HG02798 (cell line): ENCODE measurements around the gene ETS2.

Experiments
- ATAC-seq: cut with Tn5 transposase; IDR thresholded peaks from one replicate; pipeline ENCODE4 v1.9.1; 2021; ENCODE audit warnings: mild to moderate bottlenecking; ENCODE audit not compliant: unreplicated experiment, poor library complexity

ETS2 gene

DNA sequence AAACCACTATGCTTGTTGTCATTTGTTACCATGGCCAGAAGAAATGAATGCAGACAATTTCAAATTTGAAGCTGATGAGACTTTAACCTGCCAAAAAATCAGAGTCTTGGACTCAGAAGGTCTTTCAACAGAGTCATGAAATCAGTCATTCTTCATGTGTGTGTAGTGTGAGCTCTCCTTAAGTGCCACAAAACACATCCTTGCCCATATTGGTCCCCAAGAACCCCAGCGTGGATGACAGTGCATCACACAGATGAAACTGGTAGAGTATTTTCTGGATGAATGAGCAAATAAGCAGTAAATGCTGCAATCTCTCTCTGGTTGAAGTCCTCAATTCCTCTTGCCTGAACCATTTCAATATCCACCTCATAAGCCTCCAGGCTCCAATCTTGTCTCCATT lies 28.7 kb upstream of the ETS2 start:
- no peak for ATAC-seq

GRCh38 chr21:38777531-38777930 lies 28.2 kb upstream of the ETS2 start:
- ATAC-seq = no peak

DNA sequence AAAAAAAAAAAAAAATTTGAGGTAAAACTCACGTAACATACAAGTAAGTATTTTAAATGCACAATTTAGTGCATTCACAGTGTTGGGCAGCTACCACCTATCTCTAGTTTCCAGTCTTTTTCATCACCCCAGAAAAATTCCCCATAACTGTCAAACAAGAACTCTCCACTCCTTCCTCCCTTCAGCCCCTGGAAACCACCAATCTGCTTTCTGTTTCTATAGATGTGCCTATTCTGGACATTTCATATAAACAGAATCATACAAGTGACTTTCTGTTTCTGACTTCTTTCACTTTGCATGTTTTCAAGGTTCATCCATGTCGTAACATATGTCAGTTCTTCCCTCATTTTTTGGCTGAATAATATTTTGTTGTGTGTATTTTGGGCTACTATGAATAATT lies 24.9 kb upstream of the ETS2 start:
- peak; percentile 58 for ATAC-seq

GRCh38 chr21:38784458-38785266 lies 21.1 kb upstream of the ETS2 start:
- no peak for ATAC-seq

- no peak for ATAC-seq
Measured at GRCh38 chr21:38785483-38785882, 20.2 kb upstream of the ETS2 start.

DNA sequence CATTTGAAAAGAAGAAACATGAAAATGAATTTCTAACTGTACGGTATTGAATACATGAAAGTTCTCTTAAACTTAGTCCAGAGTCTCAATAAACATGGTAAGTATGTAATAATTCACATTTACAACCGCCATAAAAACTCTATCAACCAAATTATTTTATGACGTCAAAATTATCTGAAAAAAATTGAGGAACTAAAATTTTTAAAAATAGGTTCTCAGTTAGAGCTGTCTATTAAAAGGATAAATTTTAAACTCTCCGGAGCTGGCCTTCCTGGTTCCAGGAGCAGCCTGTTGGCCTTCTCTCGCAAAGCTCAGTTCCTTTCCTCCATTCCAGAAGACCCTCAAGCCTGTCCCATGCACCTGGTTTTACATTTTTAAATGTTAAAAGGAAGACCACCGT lies 18.7 kb upstream of the ETS2 start:
- no peak for ATAC-seq

GRCh38 chr21:38787461-38788274 lies 18.1 kb upstream of the ETS2 start:
- no peak for ATAC-seq

DNA sequence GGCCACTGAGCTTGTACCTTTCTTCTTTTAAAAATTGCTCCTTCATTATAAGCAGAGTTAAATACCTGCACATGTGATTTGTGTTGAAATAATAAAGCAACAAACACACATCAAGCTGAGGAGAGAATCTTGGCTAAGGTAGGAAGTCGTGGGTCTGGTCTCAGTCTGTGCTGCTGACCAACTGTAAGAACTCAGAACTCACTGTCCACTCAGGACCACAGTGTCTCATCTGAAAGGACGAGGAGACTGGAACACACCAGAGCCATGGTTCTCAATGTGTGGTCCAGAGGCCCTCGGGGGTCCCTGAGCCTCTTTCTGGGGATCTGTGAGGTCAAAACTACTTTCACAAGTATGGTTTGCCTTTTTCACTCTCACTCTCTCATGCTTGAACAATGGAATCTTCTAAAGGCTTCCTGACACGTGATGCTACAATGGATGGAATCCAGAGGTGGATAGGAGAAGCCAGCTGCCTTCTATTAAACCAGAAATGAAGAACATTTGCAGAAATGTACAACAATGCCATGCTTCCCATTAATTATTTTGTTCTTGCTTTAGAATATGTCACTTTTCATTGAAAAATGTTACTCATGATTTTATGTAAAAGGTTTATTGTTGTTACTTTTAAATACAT lies 17.3 kb upstream of the ETS2 start:
- no peak for ATAC-seq

DNA sequence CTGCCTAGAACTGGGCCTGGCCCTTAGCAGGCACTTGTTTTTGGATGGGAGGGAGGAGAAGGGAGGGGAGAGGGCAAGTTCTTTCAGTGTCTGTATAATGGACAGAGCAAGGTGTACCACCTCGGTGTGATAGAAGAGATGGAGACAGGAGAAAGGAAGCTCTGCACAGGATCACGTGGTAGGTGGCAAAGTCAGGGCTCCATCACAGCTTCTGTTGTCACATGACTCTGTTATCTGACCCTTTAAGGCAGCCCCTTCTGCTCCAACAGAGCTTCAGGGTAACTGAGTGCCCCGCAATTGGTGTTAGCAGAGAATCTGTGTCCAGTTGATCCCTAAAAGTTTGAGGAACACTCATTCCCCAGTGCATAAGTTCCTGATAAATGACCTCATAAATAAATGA lies 16.5 kb upstream of the ETS2 start:
- no peak for ATAC-seq

GRCh38 chr21:38790059-38790458 lies 15.7 kb upstream of the ETS2 start:
- ATAC-seq = no peak

DNA sequence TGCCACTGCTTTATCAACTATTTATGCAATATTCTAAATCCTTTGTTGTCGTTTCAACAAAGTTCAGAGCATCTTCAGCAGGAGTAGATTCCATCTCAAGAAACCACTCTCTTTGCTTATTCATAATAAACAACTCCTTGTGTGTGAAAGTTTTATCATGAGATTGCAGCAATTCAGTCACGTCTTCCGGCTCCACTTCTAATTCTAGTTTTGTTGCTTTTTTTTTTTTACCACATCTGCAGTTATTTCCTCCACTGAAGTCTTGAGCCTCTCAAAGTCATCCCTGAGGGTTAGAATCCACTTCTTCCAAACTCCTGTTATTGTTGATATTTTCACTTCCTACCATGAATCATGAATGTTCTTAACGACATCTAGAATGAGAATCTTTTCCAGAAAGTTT lies 14.8 kb upstream of the ETS2 start:
- no peak for ATAC-seq

DNA sequence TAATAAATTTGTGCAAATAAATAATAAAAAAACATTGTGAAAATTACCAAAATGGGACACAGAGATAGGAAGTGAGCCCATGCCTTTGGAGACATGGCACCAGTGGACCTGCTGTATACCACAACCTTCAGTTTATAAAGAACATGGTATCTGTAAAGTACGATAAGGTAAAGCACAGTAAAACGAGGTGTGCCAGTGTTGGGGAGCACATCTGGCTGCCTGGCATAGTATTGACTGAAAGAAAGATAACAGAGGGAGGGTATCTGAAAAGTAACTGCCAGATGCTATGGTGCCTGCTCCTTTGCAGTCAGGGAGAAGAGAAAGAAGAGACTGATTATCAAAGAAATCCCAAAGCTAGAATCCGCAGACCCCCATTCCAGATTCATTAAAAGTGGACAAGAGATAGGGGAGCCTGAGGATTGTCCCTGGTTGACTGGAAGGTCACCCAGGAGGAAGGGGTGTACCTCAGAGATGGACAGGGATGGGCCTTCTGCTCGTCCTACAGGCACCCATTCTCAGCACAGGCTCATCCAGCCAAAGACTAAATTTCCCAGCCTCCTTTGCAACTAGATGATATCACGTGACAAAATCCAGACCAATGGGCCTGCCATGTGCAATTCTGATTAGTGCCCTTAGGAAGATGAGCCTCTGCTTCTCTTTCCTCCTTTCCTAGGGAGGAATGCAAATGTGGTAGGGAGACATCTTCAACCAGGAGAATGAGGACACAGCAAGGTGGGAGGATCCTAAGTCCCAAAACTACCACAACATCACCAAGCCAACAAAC lies 12.9 kb upstream of the ETS2 start:
- no peak for ATAC-seq

- no peak for ATAC-seq
Measured at GRCh38 chr21:38793926-38794713, 11.6 kb upstream of the ETS2 start.

- ATAC-seq = no peak
Measured at GRCh38 chr21:38794978-38795377, 10.8 kb upstream of the ETS2 start.

- ATAC-seq = no peak
Measured at GRCh38 chr21:38795475-38795874, 10.3 kb upstream of the ETS2 start.

DNA sequence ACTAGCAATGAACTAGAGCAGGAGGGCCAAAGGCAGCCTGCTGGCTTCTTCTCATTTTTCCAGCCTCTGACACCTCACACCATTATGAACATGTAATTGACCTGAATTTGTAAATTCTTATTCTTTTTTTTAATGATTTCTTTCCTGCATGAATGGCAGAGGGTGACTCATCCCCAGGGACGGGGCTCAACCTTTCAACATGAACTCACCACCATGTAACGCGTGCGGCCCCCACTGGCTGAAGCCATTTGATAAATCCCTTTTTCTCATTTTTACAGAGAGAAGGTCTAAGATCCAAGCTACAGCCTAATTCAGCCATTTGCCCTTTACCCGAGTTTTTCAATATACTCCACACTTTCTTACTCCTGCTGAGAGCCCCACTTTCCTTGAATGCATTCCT lies 9.3 kb upstream of the ETS2 start:
- no peak for ATAC-seq

DNA sequence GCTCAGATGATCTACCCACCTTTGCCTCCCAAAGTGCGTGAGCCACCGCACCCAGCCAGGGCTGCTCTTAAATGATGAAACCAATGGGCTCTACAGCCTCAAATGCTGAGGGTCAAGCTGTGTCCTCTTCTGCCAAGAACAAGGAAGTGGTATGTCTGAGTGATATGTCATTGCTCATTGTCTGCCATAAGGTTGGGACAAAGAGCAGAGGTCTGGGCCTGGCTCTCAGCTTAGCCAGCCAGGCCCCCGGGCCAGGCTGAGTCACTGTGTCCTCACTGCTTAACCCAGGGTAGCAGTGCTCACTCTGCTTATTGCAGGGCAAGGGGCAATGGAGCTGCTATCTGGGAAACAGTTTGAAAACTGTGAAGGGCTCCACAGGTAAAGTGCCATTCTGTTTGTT lies 8.3 kb upstream of the ETS2 start:
- no peak for ATAC-seq

DNA sequence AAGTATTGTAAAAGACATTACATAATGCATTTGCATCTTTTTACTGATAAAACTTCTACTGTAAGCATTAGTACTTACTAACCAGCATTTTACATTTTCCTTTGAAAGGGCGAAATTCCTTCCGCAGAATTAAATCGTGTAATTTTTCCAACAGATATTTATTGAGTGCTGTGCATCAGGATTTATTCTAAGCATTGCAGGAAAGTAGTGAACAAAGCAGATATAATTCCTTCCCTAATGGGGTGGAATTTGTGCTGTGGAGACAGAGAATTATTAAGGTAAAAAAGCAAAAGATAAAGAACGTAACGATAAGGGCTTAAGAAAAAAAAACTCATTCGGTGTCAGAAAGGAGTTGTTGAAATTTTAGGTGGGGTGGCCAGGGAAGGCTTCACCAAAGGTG lies 7.6 kb upstream of the ETS2 start:
- ATAC-seq = no peak

DNA sequence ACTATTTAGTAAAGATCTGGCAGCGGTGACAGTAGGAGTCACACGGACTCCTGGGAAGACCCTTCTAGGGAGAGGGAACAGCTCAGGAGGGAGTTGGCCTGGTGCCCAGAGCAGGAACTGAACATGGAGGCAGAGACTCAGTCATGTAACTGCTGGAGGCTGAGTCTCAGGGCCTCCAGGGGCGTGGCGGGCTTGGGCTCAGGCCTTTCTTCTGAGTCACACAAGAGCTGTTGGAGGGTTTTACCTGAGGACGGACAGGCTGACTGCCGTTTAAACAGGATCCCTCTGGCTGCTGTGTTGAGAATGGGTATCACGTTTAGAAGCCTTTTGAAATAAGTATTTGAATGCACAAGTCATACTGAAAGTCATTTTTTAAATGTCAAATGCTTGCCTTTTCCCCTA lies 7.2 kb upstream of the ETS2 start:
- no peak for ATAC-seq
